GM23338 (cell line): ENCODE measurements around the gene KIR2DL1.

Source experiments
- EZH2 ChIP-seq: fragments of 200-600 bp; sonication (generic); IDR thresholded peaks from one replicate; pipeline ENCODE4 v1.8.0; 2017; ENCODE audit warnings: antibody characterized with exemption, mild to moderate bottlenecking, low read depth; ENCODE audit not compliant: unreplicated experiment
- EZH2phosphoT487 ChIP-seq: fragments of 200-600 bp; sonication (generic); IDR thresholded peaks from one replicate; pipeline ENCODE4 v1.8.1; 2018; ENCODE audit warnings: antibody characterized with exemption; ENCODE audit not compliant: unreplicated experiment
- JUNB ChIP-seq: IDR thresholded peaks from one replicate; pipeline ENCODE4 v1.6.1; 2016; ENCODE audit warnings: antibody characterized with exemption; ENCODE audit not compliant: unreplicated experiment
- POLR2AphosphoS5 ChIP-seq: IDR thresholded peaks from 2 replicates; pipeline ENCODE4 v1.6.1; 2016; ENCODE audit warnings: antibody characterized with exemption, low read depth
- ZNF114 ChIP-seq: fragments of 250-450 bp; sonication (Bioruptor Pico); IDR thresholded peaks from 2 replicates; pipeline ENCODE4 v1.5.0; 2020; ENCODE audit warnings: mild to moderate bottlenecking, moderate library complexity
- ZNF331 ChIP-seq: fragments of 250-450 bp; sonication (Bioruptor Pico); IDR thresholded peaks from 2 replicates; pipeline ENCODE4 v1.5.0; 2020; ENCODE audit warnings: low read depth, mild to moderate bottlenecking, moderate library complexity
- TF ChIP-seq, protein P1 (sequence below), 2 experiments: fragments of 200-600 bp in 1 of 2; sonication (generic) in 1 of 2; conservative IDR thresholded peaks; 2 replicates each; pipeline versions ENCODE4 v1.5.1 to v1.6.1; 2016 to 2017; ENCODE audit warnings: antibody characterized with exemption in 2 of 2, low read depth in 2 of 2, mild to moderate bottlenecking in 2 of 2, moderate library complexity in 1 of 2

DNA sequence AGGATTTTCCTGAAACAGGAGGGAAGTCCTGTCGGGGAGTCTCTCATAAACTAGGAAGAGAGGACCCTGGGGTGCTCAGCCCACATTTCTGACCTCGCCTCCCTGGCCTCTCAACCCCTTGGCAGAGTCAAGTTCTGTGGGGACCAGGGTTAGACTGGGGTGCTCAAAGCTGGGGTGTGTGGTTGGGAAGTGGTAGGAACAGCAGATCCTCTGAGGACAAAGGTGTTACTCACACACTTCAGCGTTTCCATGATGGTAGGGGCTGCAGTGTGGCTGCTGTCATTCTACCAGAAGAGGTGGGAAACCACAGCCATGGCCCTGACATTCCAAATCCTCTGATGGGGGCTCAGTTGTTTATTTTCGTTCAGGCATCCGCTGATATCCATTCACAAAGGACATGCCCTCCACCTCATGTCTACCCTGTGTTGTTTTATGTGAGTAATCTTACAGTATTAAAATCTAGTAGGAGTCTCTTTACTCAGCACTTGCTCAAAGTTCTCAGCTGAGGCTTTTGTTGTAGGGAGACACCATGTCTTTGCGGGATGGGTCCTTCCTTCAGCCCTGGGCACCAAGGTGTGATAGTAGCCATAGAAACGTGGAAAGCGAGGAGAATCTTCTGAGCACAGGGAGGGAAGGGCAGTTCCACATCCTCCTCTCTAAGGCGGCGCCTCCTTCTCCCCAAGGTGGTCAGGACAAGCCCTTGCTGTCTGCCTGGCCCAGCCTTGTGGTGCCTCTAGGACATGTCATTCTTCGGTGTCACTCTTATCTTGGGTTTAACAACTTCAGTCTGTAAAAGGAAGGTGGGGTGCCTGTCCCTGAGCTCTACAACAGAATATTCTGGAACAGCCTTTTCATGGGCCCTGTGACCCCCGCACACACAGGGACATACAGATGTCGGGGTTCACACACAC lies 29.8 kb upstream of the KIR2DL1 start:
- TF ChIP-seq, protein P1, sequence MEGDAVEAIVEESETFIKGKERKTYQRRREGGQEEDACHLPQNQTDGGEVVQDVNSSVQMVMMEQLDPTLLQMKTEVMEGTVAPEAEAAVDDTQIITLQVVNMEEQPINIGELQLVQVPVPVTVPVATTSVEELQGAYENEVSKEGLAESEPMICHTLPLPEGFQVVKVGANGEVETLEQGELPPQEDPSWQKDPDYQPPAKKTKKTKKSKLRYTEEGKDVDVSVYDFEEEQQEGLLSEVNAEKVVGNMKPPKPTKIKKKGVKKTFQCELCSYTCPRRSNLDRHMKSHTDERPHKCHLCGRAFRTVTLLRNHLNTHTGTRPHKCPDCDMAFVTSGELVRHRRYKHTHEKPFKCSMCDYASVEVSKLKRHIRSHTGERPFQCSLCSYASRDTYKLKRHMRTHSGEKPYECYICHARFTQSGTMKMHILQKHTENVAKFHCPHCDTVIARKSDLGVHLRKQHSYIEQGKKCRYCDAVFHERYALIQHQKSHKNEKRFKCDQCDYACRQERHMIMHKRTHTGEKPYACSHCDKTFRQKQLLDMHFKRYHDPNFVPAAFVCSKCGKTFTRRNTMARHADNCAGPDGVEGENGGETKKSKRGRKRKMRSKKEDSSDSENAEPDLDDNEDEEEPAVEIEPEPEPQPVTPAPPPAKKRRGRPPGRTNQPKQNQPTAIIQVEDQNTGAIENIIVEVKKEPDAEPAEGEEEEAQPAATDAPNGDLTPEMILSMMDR (conservative IDR thresholded peaks at IDR 0.05; ENCODE audit: low read depth in 2 of 2): no peak
- TF ChIP-seq JUNB (no peak), EZH2 (no peak), ZNF114 (no peak), POLR2AphosphoS5 (no peak), EZH2phosphoT487 (no peak), ZNF331 (CRISPR knock-in tag) (no peak)
